GM18519 (cell line): ENCODE measurements around the gene TUBA4B.
"Not testable (repeated sequence)": the region's sequence is repeated elsewhere in the genome, so short reads cannot be mapped to it uniquely, and the experiment has no call there.

Experiments used
- ATAC-seq: cut with Tn5 transposase; IDR thresholded peaks from one replicate; pipeline ENCODE4 v1.9.1; 2021; ENCODE audit warnings: mild to moderate bottlenecking, moderate library complexity; ENCODE audit not compliant: unreplicated experiment, low FRiP score

The TUBA4B gene

DNA sequence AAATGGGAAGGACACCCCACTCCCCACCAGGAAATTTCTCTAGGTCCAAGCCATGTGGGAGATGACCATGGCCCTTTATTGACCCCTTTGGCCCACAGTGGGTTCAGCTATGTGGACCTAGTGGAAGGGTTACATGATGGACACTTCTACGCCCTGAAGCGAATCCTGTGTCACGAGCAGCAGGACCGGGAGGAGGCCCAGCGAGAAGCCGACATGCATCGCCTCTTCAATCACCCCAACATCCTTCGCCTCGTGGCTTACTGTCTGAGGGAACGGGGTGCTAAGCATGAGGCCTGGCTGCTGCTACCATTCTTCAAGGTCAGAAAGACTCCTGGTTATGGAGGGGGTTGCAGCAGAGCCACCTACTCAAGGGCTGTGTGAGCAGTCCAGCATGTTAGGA is 6.5 kb upstream of the TUBA4B start:
- no peak for ATAC-seq

DNA sequence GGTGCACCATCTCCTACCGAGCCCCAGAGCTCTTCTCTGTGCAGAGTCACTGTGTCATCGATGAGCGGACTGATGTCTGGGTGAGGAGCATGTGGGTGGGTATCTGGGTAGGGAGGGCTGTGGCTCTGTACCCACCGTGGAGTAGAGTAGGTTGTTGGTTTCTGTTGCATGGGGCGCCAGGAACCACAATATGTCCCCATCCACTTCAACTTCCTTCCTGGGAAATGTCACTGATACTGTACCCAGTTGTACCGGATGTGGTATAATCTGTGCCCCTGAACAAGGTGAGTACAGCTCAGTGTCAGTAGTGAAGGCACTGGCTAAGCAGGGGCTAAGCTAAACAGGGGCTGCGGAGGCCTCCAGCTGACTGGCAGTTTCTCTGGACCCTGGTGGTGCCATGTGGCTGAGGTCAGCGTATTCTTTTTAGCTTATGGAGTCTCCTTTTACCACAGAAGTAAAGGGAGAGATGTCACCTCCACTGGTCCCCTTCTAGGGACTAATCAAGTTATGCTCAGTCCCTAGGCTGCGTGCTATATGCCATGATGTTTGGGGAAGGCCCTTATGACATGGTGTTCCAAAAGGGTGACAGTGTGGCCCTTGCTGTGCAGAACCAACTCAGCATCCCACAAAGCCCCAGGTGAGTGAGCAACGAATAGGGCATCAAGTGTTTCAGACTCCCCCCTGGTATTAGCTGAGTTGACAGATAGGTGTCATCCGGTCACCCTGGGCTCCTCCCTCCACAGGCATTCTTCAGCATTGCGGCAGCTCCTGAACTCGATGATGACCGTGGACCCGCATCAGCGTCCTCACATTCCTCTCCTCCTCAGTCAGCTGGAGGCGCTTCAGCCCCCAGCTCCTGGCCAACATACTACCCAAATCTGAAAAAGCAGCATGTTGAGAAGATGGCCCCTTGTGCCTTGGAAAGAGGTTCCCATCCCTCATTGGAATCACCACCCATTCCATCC is 5.1 kb upstream of the TUBA4B start:
- no peak for ATAC-seq

DNA sequence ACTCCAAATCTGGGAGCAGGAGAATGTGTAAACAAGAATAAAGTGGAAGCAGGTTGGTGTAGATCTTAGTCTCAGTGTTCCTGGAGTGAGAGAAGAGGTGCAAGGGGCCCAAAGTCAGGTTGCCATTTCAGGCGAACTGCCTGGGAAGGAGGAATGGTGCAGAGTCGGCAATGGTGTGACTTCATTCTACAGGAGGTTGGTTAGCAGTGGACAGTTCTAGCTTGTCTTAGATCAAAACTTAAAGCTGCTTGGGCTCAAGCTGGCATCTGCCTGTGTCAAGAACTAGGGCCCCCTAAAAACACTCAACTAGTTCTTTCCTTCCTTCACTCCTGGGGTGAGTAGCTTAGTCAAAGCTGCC is 4.2 kb upstream of the TUBA4B start:
- ATAC-seq: no peak

DNA sequence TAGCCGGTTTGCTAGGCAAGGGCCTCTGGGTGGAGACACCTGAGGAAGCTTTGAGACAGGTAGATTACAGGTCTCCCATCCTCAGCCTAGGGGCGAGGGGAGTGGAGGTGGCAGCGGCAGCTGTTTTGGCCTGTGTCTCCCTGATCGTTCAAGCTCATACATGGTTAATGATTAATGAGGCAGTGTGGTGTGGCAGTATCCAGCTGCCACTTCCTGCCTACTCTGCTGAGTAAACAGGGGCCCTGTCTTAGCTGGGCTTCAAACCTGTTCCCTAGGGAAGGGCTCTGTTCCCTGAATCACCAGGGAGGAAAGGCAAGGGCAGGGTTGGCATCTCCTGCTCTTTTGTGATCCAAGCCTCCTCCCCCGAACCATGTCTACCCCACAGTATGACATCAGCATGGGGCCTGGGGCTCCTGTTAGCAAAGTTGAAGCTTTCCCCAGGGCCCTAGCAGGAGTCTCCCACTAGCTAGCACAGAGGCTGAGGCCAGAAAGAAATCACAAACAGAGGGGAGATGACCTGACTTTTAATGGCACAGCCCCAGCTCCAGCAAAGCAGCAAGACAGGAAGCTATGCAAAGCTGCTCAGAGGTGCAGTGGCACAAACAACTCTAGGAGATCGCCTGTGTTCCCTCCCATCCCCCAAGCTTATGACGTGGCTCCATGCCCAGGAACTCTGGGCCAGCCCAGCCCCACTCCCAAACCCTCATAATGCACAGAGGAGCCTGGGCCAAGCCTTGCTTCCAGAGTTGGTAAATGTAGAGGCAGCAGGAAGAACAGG is 3.7 kb upstream of the TUBA4B start:
- ATAC-seq: no peak

DNA sequence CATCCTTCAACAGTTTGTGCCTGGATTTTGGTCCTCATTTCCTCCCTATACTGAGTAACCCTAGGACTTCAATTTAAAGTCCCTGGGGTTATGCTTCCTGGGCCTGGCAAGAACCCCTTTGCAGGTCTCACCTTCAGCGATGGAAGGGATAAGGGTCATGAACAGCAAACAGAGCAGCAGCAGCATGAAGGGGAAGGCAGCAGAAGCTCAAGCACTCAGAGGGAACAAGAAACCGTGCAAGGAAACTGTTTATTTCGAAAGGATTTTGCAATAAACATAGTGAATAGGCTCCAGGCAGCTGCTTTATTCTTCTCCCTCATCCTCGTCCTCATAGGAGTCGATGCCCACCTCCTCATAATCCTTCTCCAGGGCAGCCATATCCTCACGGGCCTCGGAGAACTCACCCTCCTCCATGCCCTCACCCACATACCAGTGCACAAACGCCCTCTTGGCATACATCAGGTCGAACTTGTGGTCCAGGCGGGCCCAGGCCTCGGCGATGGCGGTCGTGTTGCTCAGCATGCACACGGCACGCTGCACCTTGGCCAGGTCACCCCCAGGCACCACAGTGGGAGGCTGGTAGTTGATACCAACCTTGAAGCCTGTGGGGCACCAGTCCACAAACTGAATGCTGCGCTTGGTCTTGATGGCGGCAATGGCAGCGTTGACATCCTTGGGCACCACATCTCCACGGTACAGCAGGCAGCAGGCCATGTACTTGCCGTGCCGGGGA is 2.8 kb upstream of the TUBA4B start:
- ATAC-seq: no peak

DNA sequence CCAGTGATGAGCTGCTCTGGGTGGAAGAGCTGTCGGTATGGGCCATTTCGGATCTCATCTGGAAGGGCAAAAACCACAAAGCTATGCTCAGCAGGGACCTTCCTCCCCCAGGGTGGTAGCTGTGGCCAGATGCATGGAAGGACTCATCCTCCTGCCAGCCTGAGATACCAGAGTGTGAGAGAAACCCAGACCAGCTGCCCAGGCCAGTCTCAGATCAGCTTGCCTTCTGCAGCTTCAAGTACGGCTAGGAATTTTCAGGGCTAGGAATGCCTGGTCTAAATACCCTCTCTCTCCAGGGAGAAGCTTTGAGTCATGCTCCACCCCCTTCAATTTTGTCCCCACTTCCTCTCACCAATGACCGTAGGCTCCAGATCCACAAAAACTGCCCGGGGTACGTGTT is 1.4 kb upstream of the TUBA4B start:
- ATAC-seq: no peak

DNA sequence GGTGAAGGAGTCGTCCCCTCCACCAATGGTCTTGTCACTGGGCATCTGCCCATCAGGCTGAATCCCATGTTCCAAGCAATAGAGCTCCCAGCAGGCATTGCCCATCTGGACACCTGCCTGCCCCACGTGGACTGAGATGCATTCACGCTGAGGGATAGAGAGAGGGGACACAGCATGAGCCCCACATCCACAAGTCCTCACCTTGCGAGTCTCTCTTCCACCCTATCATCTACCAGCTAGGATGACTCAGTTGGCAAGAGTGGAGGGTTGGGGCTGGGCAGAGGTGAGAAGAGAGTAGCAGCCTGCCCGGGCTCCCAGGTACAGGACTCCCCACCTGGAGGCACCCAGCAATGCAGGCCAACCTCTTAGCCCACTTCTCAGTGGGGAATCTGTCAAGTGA is 959 bp upstream of the TUBA4B start:
- ATAC-seq: no peak

DNA sequence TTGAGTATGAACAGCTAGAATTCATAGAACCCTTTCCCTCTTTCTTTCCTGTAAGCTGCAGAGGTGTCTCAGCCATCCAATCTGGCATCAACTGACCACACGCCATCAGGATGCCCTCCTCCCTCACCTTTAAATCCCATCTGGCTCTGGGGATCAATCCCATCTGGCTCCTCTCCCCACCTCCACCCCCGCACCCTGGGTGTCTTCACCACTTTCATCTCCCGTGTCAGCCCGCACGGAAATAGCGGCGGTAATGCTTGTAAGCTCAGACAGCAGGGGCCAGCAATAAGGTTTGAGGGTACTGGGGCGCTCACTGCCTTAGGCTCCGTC is 508 bp upstream of the TUBA4B start:
- ATAC-seq: no peak

DNA sequence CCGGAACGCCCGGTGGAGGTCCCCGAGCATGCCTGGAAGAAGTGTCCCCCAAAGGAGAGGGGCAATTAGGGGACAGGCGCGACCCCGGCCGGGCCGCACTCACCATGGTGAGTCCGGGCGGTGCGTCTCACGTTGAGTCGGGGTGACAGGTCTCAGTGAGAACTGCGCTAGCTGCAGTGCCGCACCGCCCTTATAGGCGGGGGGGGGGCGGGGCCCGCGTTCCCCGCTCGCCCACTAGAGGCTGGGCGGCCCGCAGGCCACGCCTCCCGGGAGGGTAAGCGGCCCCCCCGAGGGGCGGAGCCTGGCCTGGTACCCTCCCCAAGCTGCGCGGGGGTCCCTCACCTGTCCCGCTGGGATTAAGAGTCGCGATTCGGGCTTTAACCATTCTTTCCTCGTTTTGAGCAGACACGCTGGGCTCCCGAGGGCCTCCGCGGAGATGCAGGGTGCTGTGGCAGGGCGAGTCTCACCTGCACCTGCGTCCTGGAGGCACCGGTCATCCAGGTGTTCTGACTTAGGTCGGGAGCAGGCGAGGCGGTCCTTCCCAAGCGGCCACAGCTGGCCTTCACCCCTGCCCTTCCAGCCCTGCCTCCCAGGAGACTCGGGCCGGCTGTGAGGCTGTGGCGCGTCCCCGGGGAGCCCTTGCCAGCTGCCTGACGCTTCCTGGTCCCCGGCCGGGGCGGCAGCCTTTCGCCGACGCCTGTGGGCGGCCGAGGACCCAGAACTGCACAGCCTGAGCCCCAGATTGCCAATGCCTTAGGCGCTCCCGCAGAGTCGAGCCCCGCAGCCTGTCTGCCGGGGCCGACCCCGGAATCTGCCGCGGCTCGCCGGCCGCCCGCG is 928 bp downstream of the TUBA4B start, which contains the start of gene TUBA4A:
TUBA4A (minus strand) TSS at position 166 of the 837 bp plus-strand sequence; CDS start at position 106, 60 bp downstream.
- ATAC-seq: peak; percentile 50

DNA sequence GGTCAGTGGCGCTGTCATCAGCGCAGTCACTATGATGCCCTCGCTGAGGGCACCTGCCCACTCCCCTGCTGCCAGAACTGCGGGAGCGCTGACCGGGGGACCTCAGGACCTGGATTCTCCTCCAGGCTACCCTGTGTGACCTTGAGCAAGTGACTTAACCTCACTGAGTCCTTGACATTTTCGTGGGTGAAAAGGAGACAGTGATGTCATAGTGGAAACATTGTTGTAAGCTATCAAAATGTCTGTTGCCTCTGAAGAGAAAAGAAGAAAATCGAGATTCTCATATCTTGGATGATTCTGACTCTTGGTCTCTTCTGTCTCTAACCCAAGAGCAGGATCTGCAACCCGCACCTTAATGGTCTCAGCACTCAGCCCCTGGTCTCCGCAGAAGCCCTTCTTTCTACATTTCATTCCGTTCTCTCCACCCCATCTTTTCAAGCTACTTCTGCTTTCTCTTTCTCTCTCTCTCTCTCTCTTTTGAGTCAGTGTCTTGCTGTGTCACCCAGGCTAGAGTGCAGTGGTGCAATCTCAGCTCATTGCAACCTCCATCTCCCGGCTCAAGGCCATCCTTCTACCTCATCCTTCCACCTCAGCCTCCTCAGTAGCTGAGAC is 1.7 kb downstream of the TUBA4B start:
- peak; percentile 25 for ATAC-seq

DNA sequence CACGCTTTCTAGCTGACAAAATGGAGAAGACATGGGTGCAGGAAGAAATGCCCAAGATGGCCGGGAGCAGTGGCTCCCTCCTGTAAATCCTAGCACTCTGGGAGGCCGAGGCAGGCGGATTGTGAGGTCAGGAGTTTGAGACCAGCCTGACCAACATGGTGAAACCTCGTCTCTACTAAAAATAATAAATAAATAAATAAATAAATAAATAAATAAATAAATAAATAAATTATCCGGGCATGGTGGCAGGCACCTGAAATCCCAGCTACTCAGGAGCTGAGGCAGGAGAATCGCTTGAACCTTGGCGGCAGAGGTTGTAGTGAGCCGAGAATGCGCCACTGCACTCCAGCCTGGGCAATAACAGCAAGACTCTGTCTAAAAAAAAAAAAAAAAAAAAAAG is 5.9 kb downstream of the TUBA4B start:
- ATAC-seq: not testable (repeated sequence)

DNA sequence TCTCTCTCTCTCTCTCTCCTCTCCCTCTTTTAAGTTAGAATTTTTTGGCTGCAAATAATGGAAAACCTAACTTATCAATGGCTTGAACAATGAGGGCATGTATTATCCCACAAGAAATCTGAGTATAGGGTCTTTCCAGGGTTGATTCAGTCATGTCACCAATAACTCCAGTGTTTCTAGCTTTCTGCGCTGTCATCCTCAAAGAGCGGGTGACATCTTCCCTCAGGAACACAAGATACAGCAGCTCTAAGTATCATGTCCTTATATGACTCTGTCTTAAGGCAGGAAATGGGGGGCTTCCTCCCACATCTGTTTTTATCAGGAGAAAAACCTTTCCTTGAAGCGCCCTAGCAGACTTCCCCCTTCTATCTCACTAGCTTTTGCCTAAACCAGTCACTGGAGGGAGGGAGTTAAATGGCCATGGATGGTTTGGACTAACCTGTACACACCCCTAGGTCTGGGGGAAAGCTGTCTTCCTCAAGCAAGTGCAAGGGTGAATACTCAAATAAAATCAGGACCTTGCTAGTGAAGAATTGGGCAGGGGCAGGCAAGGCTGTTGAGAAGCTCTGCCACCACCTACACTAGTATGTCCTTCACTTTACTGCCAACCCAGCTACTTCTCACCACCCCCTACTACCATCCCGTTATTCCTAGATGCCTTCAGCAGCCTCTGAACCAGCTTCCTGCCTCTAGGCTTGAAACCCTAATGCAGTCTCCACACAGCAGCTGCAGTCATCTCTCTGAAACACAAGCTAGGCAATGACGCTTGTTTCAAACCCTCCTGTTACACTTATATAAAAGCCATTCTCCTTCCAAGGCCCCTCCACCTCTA is 8.2 kb downstream of the TUBA4B start:
- no peak for ATAC-seq

DNA sequence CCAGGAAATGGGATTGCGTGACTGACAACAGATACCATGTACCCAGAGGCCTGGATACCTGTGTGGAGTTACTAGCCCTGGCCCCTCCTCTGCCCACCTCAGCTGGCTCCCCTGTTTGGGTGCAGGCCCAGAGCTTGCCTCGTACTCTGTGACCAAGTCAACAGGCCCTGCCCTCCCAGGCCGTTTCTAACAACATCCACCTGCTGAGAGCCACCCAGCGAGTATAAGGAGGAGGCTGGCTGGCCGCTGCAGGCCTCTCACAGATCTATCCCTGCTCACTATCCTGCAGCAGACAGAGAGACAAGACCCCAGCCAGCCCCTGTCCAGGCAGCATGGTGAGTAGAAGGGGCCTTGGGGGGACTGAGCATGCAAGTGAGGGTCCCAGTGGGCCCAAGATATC is 13.2 kb downstream of the TUBA4B start:
- ATAC-seq: no peak

DNA sequence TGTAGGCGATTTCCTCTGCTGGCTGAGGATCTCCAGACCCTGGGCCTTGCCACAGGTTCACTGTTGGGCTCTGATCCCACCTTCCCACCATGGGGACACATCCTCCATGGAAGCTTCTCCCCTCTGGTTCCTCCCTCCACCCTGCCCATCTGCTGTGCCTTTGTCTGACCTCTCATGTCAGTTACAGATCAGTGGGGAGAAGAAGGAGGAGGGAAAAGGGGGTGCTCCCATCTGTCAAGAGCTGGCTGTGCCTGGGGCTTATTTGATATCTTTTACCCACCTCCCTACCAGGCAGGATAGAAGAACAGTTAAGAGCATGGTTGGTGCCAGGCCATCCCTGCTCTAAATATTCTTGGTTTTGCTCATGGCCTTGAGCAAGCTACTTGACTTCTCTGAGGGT is 13.8 kb downstream of the TUBA4B start:
- ATAC-seq: no peak

DNA sequence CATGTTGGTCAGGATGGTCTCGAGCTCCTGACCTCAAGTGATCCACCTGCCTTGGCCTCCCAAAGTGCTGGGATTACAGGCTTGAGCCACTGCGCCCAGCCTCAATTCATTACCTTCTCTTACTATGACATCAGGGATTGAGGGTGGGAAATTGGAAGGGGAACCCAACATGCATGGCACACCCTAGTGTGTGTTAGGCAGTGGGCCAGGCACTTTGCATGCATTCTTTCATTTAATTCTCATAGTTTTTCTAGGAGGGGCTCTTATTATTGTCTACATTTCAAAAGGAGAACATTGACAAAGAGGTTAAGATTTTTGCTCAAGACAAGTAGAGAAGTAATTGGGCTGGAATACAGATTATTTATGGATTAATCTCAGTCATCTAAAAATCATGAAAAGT is 15.3 kb downstream of the TUBA4B start:
- ATAC-seq: no peak

DNA sequence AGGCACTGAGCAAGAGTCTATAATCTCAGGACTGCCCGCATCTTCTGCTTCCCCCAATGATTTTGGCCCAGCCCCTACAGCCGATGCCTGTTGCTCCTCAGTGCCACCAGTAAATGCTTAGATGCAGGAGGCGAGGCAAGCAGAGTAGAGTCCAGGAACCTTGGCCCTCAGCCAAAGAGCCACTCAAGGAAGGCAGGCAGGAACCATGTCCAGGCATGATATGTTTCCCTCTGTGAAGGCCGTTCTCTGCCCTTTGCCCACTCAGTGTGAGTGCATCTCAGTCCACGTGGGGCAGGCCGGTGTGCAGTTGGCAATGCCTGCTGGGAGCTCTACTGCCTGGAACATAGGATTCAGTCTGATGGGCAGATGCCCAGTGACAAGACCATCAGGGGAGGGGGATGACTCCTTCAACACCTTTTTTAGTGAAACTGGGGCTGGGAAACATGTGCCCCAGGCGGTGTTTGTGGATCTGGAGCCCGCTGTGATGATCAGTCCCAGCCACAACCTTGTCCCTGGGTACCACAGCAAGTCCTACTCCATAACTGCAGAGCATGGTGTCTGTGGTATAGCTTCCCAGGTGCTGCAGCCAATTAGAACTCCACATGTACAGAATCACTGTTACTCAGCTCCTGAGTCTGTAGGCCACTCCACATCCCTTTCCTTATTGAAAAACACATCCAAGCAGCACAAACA is 16.5 kb downstream of the TUBA4B start:
- no peak for ATAC-seq

DNA sequence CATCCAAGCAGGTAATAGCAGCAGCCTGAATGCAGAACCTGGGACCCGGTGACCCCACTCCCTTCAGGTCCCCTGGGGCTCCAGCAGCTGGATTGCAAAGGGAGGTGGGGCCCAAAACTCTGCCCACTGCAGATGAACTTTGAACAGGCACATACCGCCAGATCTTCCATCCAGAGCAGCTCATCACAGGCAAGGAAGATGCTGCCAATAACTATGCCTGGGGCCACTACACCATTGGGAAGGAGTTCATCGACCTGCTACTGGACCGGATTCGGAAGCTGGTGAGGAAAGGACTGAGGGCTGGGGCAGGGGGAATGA is 17.0 kb downstream of the TUBA4B start:
- ATAC-seq: no peak

DNA sequence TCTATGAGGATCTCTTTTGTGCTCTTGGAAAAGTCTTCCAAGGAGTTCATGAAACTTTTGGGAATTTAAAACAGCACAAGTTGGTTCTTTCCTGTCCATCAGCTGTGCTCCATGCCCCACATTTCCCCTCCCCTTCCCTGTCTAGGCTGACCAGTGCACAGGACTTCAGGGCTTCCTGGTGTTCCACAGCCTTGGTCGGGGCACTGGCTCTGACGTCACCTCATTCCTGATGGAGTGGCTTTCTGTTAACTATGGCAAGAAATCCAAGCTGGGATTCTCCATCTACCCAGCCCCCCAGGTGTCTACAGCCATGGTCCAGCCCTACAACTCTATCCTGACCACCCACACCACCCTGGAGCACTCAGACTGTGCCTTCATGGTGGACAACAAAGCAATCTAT is 18.0 kb downstream of the TUBA4B start:
- ATAC-seq: no peak

DNA sequence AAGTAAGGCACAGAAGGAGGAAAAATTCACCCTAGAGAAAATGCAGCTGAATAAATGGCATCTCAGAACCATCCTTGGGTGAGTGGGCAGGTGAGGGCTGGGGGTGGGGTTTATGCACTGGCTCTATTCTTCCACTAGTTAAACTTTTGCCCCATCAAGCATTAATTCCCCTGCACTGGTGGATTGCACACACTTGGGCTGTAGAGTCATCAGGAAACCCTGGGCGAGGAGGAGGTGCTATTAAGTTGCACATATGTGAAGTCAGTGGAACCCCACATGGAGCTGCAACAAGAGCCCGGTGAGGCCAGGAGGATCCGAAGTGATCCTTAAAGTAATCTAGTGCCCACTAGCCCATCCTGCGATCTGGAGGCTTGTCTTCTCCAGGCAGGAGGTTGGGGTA is 19.3 kb downstream of the TUBA4B start:
- no peak for ATAC-seq
